Smooth muscle cell (in vitro differentiated cells): ENCODE data around the gene CARD9. TPM values are rescaled to one million over a fixed set of nuclear protein-coding genes. Genes with fewer than 3 reads are reported as not detected.

Source experiments
- DNase-seq: peaks from one replicate; lab custom pipeline; 2025; ENCODE audit not compliant: unreplicated experiment; lab: John Stamatoyannopoulos, UW
- H2AFZ ChIP-seq: fragments of 200-600 bp; sonication (generic); 2 replicates; pipeline ENCODE4 v1.6.0; 2016; ENCODE audit warnings: antibody characterized with exemption, low read depth, mild to moderate bottlenecking
- H3F3A ChIP-seq: fragments of 200-600 bp; sonication (generic); 2 replicates; pipeline ENCODE4 v1.6.0; 2017; ENCODE audit warnings: antibody characterized with exemption, low read depth
- H3K27ac ChIP-seq: fragments of 200-600 bp; sonication (generic); 2 replicates; pipeline ENCODE4 v1.5.1; 2016; ENCODE audit warnings: low read depth, mild to moderate bottlenecking
- H3K27me3 ChIP-seq: fragments of 200-600 bp; sonication (generic); 2 replicates; pipeline ENCODE4 v1.6.1; 2016; ENCODE audit warnings: low read depth, mild to moderate bottlenecking
- H3K36me3 ChIP-seq: fragments of 200-600 bp; sonication (generic); 2 replicates; pipeline ENCODE4 v1.5.1; 2016; ENCODE audit warnings: low read depth
- H3K4me1 ChIP-seq: fragments of 200-600 bp; sonication (generic); 2 replicates; pipeline ENCODE4 v1.5.1; 2016; ENCODE audit warnings: low read depth
- H3K4me2 ChIP-seq: fragments of 200-600 bp; sonication (generic); 2 replicates; pipeline ENCODE4 v1.6.0; 2016; ENCODE audit warnings: mild to moderate bottlenecking
- H3K4me3 ChIP-seq: fragments of 200-600 bp; sonication (generic); 2 replicates; pipeline ENCODE4 v1.5.1; 2016; ENCODE audit warnings: mild to moderate bottlenecking
- H3K79me2 ChIP-seq: fragments of 200-600 bp; sonication (generic); 2 replicates; pipeline ENCODE4 v1.6.0; 2016; ENCODE audit warnings: low read depth, mild to moderate bottlenecking
- H3K9ac ChIP-seq: fragments of 200-600 bp; sonication (generic); 2 replicates; pipeline ENCODE4 v1.6.0; 2016; ENCODE audit warnings: low read depth
- H3K9me3 ChIP-seq: fragments of 200-600 bp; sonication (generic); replicated peaks from 2 replicates; pipeline ENCODE4 v1.5.1; 2016; ENCODE audit warnings: low read depth
- H4K20me1 ChIP-seq: fragments of 200-600 bp; sonication (generic); 2 replicates; pipeline ENCODE4 v1.6.0; 2016; ENCODE audit warnings: low read depth
- WGBS: methylation state at CpG from one replicate; pipeline ENCODE4 v1.1.7; 2016; ENCODE audit warnings: low lambda C conversion rate; 5-methylcytosine and 5-hydroxymethylcytosine counted together
- polyA plus RNA-seq: library from polyadenylated mRNA; unstranded; fragments of >200 nt; fragmentation: Nextera tagmentation; extraction: Ambion mirVana; gene quantifications from 2 replicates; pipeline ENCODE4 v1.2.1, GENCODE V29; 2016
- total RNA-seq: library from RNA; depleted of rRNA; stranded (reverse); fragments of >200 nt; gene quantifications from 2 replicates; pipeline ENCODE4 v1.2.3, GENCODE V29; 2014
- TF ChIP-seq, protein P1 (sequence below): fragments of 200-600 bp; sonication (generic); IDR thresholded peaks from 2 replicates; pipeline ENCODE4 v1.5.1; 2017; ENCODE audit warnings: borderline replicate concordance, mild to moderate bottlenecking, antibody characterized with exemption; ENCODE audit not compliant: insufficient read depth, poor library complexity, severe bottlenecking

The CARD9 gene
- total and polyA plus RNA-seq, 2 experiments from 2014 or later: 1.2 to 1.9 TPM

DNA sequence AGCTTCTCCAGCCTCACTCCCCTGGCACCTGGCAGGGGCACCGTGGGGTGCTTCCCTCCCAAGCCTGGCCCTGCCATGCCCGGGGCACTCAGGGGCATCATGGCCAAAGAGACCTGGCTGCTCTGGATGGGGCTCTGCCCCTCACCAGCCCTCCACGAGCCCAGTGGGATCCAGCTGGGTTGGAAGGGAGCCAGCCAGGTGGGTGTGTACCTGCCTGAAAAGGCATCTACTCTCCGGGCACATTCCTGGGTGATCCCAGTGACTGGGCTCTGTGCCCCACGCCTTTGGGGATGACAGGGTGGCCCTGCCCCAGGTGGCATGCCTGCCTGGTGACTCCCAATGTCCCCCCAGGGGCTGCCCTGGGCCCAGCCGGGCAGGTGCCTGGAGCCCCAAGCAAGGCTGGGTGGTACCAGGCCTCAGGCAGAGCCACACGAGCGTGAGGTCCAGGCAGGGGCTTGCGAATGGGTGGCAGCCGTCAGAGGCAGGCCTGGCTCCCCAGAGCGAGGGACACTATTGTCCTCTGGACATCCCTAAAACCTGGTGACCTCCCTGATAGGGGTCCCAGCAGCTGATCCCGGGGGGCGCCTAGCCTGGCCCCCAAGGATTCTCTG lies 45.4 kb downstream of the CARD9 start:
- WGBS: 38% methylated on average over 12 of the region's 13 CpGs

DNA sequence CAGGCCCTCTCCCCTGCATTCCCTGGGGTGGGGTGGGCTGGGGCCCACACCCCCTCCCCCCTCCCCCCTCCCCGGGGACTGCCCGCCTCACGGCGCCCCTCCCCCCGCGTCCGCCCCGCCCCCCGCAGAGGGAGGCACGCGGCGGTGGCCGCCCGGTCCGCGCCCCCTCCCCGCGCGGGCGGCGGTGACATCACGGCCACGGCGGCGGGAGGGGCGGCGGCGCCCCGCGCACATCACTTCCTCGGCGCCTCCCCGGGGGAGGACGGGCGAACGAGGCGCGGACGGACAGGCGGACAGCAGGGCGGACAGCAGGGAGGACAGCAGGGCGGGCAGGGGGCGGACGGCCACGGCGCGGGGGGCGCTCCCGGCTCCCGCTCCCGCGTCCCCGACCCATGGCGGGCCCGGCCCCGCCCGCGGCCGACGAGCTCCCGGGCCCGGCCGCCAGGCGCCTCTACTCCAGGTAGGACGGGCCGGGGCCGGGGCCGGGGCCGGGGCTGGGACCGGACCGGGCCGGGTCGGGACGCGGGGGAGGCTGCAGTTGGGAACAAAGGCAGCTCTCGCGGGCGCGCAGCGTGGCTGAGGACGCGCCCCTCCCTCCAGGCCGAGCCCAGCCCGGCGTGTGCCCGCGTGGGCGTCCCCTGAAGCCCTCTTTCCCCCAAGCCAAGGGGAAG lies 46.0 kb downstream of the CARD9 start, which contains the start of gene GPSM1:
Gene GPSM1 (plus strand): TSS at position 236 of the 671 bp plus-strand sequence. CDS start 157 bp downstream, at position 393.
- no CpG with 5 or more reads among the region's 88 CpGs for WGBS
- Histone ChIP-seq H4K20me1 (peaks cover 46% of the 10 kb centered on the region), H3K4me1 (peaks cover 27% of the 10 kb centered on the region), H2AFZ (no peak within 1 kb of the TSS), H3K27me3 (no peaks in the 10 kb centered on the region), H3K79me2 (peaks cover 46% of the 10 kb centered on the region), H3K4me2 (peak within 1 kb of the TSS; percentile 96), H3K36me3 (no peaks in the 10 kb centered on the region), H3K27ac (peak within 1 kb of the TSS; percentile 80), H3K9me3 (no peaks in the 10 kb centered on the region), H3K4me3 (peak within 1 kb of the TSS; percentile 60), H3K9ac (peak within 1 kb of the TSS; percentile 59), H3F3A (peaks cover 6% of the 10 kb centered on the region)
- peak; percentile 60 for DNase-seq
- TF ChIP-seq, protein P1, sequence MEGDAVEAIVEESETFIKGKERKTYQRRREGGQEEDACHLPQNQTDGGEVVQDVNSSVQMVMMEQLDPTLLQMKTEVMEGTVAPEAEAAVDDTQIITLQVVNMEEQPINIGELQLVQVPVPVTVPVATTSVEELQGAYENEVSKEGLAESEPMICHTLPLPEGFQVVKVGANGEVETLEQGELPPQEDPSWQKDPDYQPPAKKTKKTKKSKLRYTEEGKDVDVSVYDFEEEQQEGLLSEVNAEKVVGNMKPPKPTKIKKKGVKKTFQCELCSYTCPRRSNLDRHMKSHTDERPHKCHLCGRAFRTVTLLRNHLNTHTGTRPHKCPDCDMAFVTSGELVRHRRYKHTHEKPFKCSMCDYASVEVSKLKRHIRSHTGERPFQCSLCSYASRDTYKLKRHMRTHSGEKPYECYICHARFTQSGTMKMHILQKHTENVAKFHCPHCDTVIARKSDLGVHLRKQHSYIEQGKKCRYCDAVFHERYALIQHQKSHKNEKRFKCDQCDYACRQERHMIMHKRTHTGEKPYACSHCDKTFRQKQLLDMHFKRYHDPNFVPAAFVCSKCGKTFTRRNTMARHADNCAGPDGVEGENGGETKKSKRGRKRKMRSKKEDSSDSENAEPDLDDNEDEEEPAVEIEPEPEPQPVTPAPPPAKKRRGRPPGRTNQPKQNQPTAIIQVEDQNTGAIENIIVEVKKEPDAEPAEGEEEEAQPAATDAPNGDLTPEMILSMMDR: no peak

More for the DNA sequence above, 45.4 kb downstream of the CARD9 start:
- DNase-seq: no peak
- Histone ChIP-seq H3K79me2 (peaks cover 49% of the 10 kb centered on the region), H3K4me3 (peak overlapping the region; percentile 60), H3F3A (peaks cover 6% of the 10 kb centered on the region), H3K27me3 (no peaks in the 10 kb centered on the region), H3K36me3 (no peaks in the 10 kb centered on the region), H3K9ac (peak overlapping the region; percentile 59), H3K27ac (peak overlapping the region; percentile 80), H3K4me1 (peaks cover 27% of the 10 kb centered on the region), H2AFZ (no peak overlapping the region), H3K4me2 (peak overlapping the region; percentile 96), H4K20me1 (peaks cover 52% of the 10 kb centered on the region), H3K9me3 (no peaks in the 10 kb centered on the region)
- TF ChIP-seq, protein P1: no peak

- DNase-seq: peak; percentile 60
- no peak overlapping the region for H2AFZ ChIP-seq
- TF ChIP-seq, protein P1: no peak
- peak overlapping the region; percentile 49 for H3K9ac ChIP-seq
- WGBS: 44% methylated on average over 15 of the region's 17 CpGs
- H3K27ac ChIP-seq: peak overlapping the region; percentile 80
- no peaks in the 10 kb centered on the region for H3K9me3 ChIP-seq
- H3K4me2 ChIP-seq: peak overlapping the region; percentile 96
- no peaks in the 10 kb centered on the region for H3K27me3 ChIP-seq
- H3K36me3 ChIP-seq: no peaks in the 10 kb centered on the region
- H3F3A ChIP-seq: peaks cover 6% of the 10 kb centered on the region
- peaks cover 27% of the 10 kb centered on the region for H3K4me1 ChIP-seq
- peak overlapping the region; percentile 60 for H3K4me3 ChIP-seq
- H3K79me2 ChIP-seq: peaks cover 41% of the 10 kb centered on the region
- peaks cover 40% of the 10 kb centered on the region for H4K20me1 ChIP-seq
Observed at GRCh38 chr9:136326761-136327303, 46.6 kb downstream of the CARD9 start.
